ENCODE results near the gene RFX3. TPM values are rescaled to one million over a fixed set of nuclear protein-coding genes. Genes with fewer than 3 reads are reported as not detected.
A peak's percentile ranks its signal among the peaks of the same experiment; 100 is the strongest.

Gene RFX3
- total and polyA plus RNA-seq, 2 of the 13 experiments (the other 11 are each of a cell fraction or from before 2014, with no cell fraction given): 2.7 to 5.3 TPM

DNA sequence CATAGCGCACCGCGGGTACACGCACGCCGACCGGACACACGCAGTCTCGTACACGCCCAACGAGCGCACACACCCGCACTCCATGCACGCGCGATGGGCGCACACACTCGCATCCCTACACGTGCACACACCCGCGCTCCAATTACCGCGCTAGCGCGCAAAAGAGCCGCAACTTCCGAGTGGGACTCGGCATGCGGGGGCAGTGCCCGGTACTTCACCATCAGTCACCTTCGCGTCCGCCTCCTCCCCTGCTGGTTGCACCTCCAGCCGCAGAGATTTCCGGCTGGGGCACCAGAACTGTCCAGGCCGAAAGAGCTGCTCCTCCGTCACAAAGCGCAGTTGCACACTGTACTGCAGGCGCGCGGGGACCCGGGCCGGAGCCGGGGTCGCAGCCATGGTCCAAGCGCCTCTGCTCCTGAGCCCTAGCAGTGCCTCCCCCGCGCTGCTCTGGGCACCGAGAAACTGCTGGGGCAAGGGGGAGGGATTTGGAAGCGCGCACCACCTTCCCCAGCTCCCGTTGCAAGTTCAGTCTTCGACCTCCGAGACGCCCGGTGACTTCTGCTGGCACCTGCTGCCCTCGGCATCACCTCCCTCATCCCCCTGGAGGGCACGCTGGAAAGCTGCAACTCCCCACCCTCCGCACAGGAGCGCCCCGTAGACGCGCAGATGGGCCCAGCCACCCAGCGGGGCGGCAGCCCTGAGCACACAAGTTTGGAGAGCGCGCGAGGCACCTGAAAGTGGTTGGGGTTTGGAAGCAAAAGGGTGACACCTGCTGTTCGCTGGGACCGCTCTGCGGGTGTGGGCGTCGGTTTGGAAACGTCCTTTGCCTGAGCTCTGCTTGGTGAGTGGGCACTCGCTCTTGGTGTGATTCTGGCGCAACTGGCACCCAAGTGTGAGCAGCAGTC lies 344.5 kb downstream of the RFX3 start:
- in situ Hi-C loops (cut with HindIII; ENCODE audit: extremely low pct_ligation_motif_present, low pct_unique_long_range_greater_than_20kb): loop anchor here (5.0 kb wide), 1 partner anchor 324 kb away; no protein-coding TSS in a partner anchor
- Histone ChIP-seq H2AFZ (ENCODE audit: low read length) (peak overlapping the region; percentile 6), H3K79me2 (ENCODE audit: insufficient read depth, low read length) (no peaks in the 10 kb centered on the region), H3K9me3 (ENCODE audit: low read length) (no peaks in the 10 kb centered on the region), H3K4me2 (ENCODE audit: low read depth, low read length) (peak overlapping the region; percentile 72), H3K27ac (ENCODE audit: extremely low read length, insufficient read depth, low read length) (no peak overlapping the region), H4K20me1 (ENCODE audit: insufficient read depth, low read length) (no peaks in the 10 kb centered on the region), H3K4me1 (ENCODE audit: insufficient read depth, low read length) (peaks cover 35% of the 10 kb centered on the region), H3K27me3 (ENCODE audit: control insufficient read depth in 1 of 2, insufficient read depth in 2 of 2, low read length in 2 of 2) (peaks cover 4 to 9% of the 10 kb centered on the region in 2 experiments; a peak in 4 of 5 replicates), H3K4me3 (replicated peaks in 1 of 3; ENCODE audit: insufficient read depth in 1 of 3, low read depth in 2 of 3, low read length in 3 of 3) (peak overlapping the region; percentile 32 to 68 (median 34); a peak in 4 of 6 replicates), H3K36me3 (replicated peaks in 1 of 2; ENCODE audit: control insufficient read depth in 1 of 2, insufficient read depth in 2 of 2, low read length in 2 of 2) (no peaks in the 10 kb centered on the region), H3K9ac (ENCODE audit: insufficient read depth, low read depth, low read length) (no peak overlapping the region)
- BruUV-seq (replicated peaks): no TSS peak
- 66% methylated on average over 33 of the region's 76 CpGs for WGBS (ENCODE audit: low lambda C conversion rate)
- POLR2A ChIA-PET: interaction anchor here (1.4 kb wide), 1 partner anchor 323 kb away, joined by 4 read pairs; no protein-coding TSS in a partner anchor
- FAIRE-seq: peak; percentile 28
- CTCF ChIA-PET (ENCODE audit: low intra/inter-chr PET ratio, low total read pairs): interaction anchor here (0.6 to 1.8 kb wide), 5 partner anchors 173 to 323 kb away, joined by 4 to 13 read pairs (median 12); no protein-coding TSS in a partner anchor
- ATAC-seq: peak; percentile 91
- intact Hi-C loops (cut with micrococcal nuclease; ENCODE audit: unreplicated experiment): loop anchor here (1.0 kb wide), 3 partner anchors 173 to 324 kb away; no protein-coding TSS in a partner anchor
- peak; percentile 64 for DNase-seq (ENCODE audit: low spot score)
- peak; percentile 27; the same call in 1 of the 2 replicates for TF ChIP-seq NR2C2 (CRISPR knock-in tag; IDR thresholded peaks at IDR 0.05; ENCODE audit: borderline replicate concordance)
- no peak for TF ChIP-seq ZNF333 (CRISPR knock-in tag; IDR thresholded peaks at IDR 0.05; ENCODE audit: borderline replicate concordance)
- TF ChIP-seq, protein P1, sequence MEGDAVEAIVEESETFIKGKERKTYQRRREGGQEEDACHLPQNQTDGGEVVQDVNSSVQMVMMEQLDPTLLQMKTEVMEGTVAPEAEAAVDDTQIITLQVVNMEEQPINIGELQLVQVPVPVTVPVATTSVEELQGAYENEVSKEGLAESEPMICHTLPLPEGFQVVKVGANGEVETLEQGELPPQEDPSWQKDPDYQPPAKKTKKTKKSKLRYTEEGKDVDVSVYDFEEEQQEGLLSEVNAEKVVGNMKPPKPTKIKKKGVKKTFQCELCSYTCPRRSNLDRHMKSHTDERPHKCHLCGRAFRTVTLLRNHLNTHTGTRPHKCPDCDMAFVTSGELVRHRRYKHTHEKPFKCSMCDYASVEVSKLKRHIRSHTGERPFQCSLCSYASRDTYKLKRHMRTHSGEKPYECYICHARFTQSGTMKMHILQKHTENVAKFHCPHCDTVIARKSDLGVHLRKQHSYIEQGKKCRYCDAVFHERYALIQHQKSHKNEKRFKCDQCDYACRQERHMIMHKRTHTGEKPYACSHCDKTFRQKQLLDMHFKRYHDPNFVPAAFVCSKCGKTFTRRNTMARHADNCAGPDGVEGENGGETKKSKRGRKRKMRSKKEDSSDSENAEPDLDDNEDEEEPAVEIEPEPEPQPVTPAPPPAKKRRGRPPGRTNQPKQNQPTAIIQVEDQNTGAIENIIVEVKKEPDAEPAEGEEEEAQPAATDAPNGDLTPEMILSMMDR (CRISPR knock-in tag; IDR thresholded peaks at IDR 0.05): peak; percentile 99
- TF ChIP-seq, protein P2, sequence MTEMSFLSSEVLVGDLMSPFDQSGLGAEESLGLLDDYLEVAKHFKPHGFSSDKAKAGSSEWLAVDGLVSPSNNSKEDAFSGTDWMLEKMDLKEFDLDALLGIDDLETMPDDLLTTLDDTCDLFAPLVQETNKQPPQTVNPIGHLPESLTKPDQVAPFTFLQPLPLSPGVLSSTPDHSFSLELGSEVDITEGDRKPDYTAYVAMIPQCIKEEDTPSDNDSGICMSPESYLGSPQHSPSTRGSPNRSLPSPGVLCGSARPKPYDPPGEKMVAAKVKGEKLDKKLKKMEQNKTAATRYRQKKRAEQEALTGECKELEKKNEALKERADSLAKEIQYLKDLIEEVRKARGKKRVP (CRISPR knock-in tag; IDR thresholded peaks at IDR 0.05): no peak
- peak; percentile 42; the same call in 1 of the 2 replicates for TF ChIP-seq RXRB (CRISPR knock-in tag; IDR thresholded peaks at IDR 0.05; ENCODE audit: borderline replicate concordance)
- TF ChIP-seq ZNF567 (CRISPR knock-in tag; IDR thresholded peaks at IDR 0.05; ENCODE audit: borderline replicate concordance): no peak
- no peak for TF ChIP-seq MTF1 (CRISPR knock-in tag; IDR thresholded peaks at IDR 0.05)
- TF ChIP-seq MAZ (IDR thresholded peaks at IDR 0.05; ENCODE audit: borderline replicate concordance, low read depth, low read length): no peak
- TF ChIP-seq MAZ (CRISPR knock-in tag; IDR thresholded peaks at IDR 0.05; ENCODE audit: low read depth): peak; percentile 43; the same call in 1 of the 2 replicates
- TF ChIP-seq, protein P3, sequence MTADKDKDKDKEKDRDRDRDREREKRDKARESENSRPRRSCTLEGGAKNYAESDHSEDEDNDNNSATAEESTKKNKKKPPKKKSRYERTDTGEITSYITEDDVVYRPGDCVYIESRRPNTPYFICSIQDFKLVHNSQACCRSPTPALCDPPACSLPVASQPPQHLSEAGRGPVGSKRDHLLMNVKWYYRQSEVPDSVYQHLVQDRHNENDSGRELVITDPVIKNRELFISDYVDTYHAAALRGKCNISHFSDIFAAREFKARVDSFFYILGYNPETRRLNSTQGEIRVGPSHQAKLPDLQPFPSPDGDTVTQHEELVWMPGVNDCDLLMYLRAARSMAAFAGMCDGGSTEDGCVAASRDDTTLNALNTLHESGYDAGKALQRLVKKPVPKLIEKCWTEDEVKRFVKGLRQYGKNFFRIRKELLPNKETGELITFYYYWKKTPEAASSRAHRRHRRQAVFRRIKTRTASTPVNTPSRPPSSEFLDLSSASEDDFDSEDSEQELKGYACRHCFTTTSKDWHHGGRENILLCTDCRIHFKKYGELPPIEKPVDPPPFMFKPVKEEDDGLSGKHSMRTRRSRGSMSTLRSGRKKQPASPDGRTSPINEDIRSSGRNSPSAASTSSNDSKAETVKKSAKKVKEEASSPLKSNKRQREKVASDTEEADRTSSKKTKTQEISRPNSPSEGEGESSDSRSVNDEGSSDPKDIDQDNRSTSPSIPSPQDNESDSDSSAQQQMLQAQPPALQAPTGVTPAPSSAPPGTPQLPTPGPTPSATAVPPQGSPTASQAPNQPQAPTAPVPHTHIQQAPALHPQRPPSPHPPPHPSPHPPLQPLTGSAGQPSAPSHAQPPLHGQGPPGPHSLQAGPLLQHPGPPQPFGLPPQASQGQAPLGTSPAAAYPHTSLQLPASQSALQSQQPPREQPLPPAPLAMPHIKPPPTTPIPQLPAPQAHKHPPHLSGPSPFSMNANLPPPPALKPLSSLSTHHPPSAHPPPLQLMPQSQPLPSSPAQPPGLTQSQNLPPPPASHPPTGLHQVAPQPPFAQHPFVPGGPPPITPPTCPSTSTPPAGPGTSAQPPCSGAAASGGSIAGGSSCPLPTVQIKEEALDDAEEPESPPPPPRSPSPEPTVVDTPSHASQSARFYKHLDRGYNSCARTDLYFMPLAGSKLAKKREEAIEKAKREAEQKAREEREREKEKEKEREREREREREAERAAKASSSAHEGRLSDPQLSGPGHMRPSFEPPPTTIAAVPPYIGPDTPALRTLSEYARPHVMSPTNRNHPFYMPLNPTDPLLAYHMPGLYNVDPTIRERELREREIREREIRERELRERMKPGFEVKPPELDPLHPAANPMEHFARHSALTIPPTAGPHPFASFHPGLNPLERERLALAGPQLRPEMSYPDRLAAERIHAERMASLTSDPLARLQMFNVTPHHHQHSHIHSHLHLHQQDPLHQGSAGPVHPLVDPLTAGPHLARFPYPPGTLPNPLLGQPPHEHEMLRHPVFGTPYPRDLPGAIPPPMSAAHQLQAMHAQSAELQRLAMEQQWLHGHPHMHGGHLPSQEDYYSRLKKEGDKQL (CRISPR knock-in tag; IDR thresholded peaks at IDR 0.05; ENCODE audit: low read depth): no peak

Measured in HepG2 (cell line).